Ammon's horn (tissue), 1 donor: ENCODE data around the gene CCT6A.
A peak's percentile ranks its signal among the peaks of the same experiment; 100 is the strongest.
"Not testable (repeated sequence)": the region's sequence is repeated elsewhere in the genome, so short reads cannot be mapped to it uniquely, and the experiment has no call there.

Experiments
- DNase-seq: peaks from one replicate; pipeline ENCODE4 v3.0.0-alpha.2; 2016; ENCODE audit warnings: low spot score

Gene CCT6A, protein sequence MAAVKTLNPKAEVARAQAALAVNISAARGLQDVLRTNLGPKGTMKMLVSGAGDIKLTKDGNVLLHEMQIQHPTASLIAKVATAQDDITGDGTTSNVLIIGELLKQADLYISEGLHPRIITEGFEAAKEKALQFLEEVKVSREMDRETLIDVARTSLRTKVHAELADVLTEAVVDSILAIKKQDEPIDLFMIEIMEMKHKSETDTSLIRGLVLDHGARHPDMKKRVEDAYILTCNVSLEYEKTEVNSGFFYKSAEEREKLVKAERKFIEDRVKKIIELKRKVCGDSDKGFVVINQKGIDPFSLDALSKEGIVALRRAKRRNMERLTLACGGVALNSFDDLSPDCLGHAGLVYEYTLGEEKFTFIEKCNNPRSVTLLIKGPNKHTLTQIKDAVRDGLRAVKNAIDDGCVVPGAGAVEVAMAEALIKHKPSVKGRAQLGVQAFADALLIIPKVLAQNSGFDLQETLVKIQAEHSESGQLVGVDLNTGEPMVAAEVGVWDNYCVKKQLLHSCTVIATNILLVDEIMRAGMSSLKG

DNA sequence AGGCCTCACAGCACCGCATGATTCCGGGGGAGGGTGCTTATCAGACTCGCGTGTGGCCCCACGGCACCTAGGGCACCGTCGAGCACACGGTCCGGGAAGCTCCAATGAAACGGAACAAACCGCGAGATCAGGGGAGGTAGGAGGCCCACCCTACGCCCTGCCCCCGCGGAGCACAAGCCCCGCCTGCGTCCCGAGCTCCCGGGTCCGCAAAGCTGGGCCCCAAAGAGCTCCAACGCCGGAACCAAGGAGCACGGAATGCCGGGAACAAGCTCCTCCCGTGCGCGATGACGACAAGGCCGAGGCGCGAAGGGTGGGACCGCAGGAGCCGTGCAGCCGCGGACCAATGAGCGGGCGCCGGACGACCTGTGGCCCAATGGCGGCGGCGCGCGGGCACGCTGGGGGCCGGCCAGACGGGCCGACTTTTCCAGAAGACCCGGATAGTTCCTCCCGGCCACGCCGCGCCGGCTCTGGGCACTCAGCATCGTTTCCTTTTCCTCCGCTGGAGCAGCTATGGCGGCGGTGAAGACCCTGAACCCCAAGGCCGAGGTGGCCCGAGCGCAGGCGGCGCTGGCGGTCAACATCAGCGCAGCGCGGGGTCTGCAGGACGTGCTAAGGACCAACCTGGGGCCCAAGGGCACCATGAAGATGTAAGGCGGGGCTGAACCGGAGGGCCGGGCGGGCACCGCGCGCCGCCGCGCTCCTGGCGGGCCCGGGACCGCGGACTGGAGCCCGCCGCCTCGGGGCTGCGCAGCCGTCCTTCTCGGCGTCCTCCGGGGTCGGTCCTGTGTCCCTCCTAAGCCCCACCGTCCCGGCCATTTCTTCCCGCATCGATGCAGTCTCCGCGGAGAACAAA, at the start of gene CCT6A, which contains the start of gene PSPH:
Gene CCT6A (plus strand): TSS at position 427 of the 853 bp plus-strand sequence. CDS start 84 bp downstream, at position 511.
Gene PSPH (minus strand): TSS at position 106 of the 853 bp plus-strand sequence. CDS start 30,232 bp downstream, outside the sequence.
- DNase-seq: peak; percentile 99

DNA sequence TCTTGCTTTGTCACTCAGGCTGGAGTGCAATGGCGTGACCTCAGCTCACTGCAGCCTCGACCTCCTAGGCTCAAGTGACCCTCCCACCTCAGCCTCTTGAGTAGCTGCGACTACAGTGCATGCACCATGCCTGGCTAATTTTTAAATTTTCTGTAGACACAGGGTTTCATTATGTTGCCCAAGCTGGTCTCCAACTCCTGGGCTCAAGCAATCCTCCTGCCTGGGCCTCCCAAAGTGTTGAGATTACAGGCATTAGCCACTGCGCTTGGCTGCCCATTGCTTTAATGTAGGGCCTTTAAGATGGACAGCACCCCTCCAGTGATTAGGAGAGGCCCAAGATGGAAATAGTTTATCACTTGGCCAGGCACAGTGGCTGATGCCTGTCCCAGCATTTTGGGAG, 47.8 kb upstream of the CCT6A start:
- DNase-seq: no peak

DNA sequence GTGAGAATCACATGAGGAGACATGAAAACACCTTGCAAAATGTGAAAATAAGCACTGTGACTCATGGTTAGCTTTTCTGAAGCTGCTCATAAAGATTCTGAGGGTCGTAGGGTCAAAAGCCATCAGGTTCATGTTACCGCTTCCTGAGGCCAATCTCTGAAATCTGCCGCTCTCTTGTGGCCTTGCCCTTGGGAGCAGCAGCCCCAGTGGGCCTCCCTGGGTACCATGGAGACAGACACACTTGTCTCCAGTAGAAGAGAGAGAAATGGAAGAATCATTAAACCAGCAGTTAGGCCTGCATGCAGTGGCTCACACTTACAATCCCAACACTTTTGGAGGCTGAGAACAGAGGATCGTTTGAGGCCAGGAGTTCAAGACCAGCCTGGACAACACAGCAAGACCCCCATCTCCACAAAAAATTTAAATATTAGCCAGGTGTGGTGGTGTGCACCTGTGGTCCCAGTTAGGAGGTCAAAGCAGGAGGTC, 44.4 kb upstream of the CCT6A start:
- DNase-seq: no peak

DNA sequence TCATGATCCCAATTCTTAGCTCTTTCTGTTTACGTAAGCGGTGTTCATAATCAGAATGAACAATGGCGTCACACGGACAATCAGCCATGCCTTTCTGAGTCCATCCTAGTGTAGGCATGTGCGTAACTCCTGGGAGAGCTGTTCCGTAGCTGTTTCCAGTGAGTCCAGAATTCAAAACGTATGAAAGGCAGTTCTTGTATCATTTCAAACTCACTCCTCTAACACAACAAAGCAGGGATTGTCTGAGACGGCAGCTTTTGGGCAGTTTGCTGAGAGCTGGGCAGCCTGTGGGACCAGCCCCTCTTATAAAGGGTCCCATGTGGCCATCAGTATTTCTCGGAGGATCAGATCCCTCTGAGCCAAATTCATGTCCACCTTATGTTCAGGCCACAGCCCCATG, 43.7 kb upstream of the CCT6A start:
- DNase-seq: peak; percentile 72

DNA sequence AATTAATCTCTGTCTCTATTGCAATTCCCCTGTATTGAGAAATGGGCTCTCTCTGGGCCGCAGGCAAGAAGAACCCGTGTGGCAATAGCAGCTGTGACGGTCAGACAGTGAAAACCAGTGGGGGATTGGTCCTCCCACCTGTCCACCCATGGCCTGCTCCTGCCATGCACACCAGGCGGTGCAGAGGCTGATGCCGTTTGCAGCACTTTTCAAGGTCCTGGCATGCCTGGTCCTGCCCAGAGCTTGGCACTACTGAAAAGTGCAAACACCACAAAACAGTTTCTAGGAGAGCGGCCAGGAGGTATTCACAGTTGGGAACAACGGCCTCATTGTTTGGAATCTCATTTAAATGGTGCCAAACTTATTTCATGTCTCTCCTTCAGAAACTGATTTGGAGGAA, 41.9 kb upstream of the CCT6A start:
- peak; percentile 82 for DNase-seq

DNA sequence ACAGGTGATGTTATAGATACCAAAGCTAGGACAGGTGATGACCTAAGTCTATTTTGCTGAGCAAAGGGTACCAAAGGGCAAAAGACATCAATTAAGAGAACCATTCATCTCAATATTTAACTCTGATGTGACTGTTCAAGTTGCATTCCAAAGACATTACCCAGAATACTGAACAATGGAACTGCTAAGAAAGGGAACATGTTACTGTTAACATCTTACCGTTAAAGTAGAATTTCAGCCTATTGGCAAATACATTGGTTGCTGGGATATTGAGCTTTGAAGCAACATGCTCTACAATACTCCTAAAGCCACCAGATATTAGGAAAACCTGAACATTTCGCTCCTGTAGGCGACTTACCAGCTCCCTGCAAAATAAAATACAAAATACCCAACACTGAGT, 34.5 kb upstream of the CCT6A start:
- DNase-seq: not testable (repeated sequence)

DNA sequence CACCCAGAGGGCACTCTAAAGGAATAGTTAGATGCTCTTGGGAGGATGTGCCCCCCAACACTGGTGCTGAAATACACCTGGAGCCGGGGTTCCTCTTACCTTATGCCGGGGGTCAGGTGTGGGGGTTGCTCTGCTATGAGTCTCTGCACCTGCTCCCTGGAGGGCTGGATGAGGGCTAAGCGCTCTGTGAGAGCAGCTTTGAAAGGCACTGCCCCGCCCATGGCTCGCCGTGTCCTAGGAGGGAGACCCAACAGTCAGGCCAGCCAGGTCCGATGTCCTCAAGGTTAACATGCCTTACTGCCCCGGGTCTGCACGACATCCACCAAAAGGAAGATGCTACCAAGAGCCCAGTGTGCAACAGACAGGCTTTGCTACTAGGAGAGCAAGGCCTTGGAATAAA, 32.1 kb upstream of the CCT6A start:
- no peak for DNase-seq

DNA sequence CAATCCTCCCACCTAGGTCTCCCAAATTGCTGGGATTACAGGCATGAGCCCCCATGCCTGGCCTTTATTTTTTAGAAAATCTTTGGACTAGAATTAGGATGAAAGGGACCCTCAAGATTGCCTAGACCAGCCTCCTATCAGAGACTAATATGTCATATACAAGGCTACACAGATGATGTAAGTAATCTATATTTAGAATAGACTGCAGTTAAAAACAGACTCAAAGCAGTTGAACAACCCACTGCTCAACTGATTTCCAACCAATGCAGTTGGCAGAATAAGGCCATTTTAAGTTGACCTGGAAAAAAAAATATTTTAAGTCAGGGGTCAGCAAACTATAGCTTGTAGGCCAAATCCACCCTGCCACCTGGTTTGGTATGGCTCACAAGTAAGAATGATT, 28.1 kb upstream of the CCT6A start:
- no peak for DNase-seq

DNA sequence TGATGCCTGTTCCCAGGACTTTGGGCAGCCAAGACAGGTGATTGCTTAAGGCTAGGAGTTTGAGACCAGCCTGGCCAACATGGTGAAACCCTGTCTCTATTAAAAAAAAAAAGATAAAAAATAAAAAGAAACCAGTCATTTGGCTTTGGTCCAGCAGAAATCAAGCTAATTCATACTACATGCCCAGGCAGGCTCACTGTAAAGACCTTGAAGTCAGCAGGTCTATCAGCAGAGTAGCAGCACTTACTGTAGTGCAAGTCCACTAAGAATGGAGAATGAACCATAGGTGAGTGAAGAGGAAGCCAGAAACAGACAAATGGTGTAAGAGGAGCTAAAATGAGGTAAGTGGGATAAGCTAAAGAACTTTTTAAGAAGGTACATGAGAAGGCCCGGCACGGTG, 25.0 kb upstream of the CCT6A start:
- no peak for DNase-seq

DNA sequence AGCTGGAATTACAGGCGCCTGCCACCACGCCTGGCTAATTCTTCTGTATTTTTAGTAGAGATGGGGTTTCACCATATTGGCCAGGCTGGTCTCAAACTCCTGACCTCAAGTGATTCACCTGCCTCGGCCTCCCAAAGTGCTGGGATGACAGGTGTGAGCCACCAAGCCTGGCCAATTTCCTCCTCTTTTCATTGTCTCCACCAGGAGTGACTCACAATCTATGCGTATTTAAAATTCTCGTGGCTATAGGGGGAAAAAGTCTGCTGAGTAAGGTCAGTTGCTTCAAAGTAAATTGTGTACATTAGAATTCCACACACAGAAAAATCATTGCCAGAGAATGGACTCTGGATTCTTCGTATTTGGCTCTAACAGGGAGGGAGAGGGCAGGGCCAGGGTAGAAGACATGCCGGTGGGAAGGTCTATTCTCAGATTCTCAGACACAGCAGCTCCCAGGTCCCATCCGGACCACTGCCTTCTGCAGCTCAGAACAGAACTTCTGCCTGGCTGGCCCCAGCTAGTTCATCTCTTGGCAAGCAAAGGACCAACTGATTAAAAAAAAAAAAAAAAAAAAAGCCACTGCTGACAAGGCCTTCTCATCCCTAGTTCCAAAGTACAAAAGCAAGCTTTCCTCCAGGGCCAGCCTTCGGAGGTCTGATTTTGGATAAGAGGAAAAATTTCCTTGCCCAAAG, 22.5 kb upstream of the CCT6A start:
- DNase-seq: no peak

DNA sequence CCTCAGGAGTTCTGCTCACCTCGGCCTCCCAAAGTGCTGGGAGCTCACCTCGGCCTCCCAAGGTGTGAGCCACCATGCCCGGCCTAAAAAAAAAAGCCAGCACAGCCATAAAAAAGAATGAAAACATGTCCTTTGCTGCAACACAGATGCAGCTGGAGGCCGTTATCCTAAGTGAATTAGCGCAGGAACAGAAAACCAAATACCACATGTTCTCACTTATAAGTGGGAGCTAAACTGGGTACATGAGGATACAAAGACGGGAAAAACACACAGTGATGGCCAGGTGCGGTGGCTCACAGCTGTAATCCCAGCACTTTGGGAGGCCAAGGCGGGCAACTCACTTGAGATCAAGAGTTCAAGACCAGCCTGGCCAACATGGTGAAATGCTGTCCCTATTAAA, 21.2 kb upstream of the CCT6A start:
- DNase-seq: no peak

DNA sequence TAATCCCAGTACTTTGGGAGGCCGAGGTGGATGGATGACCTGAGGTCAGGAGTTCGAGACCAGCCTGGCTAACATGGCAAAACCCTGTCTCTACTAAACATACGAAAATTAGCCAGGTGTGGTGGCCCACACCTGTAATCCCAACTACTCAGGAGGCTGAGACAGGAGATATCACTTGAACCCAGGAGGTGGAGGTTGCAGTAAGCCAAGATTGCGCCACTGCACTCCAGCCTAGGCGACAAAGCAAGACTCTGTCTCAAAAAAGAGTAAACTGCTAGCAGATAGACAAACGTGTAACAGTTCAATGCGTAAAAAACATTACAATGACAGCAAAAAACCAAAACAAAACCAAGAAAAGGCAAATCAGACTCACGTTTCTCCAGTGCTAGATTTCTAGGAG, 20.0 kb upstream of the CCT6A start:
- DNase-seq: not testable (repeated sequence)

DNA sequence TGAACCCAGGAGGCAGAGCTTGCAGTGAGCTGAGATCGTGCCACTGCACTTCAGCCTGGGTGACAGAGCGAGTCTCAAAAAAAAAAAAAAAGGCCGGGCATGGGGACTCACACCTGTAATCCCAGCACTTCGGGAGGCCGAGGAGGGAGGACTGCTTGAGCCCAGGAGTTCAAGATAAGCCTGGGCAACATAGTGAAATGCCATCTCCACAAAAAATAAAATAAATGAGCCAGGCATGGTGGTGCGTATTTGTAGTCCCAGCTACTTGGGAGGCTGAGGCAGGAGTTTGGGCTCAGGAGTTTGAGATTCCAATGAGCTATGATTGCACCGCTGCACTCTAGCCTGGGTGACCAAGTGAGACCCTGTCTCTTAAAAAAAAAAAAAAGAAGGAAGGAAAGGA, 19.0 kb upstream of the CCT6A start:
- not testable (repeated sequence) for DNase-seq

DNA sequence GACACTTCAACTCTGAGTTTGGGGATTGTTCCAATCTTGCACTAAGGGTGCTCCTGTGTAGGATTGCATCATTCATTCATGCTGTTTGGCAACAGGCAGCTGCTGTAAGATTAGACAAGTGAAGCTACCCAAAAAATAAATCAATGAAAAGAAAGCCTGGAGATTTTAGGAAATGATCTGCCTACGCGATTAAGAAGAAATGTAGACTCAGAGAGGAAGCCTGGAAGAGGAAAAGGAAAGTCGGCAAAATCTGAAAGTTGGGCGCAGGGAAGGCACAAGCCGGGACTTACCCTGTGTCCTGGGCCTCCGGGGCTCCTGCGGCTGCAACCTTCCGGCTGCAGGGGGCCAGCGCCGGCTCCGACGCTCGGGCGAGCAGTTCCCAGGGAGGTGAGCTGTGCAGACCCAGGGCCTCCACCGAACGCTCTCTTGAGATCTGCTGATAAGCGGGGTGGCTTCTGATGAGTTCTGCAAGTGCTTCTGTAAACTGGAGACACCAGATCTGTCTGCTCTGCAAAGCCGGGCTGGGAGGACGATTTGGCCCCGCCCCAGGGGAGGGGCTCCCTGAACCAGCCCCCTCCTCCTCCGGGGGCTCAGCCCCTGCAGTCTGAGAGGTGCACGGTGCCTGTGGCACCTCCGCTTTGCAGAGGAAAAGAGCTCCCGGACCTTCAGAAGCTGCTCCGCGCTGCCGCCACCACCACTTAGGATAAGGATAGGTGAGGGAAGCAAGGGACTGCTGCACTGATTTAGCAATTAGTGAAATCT, 17.7 kb upstream of the CCT6A start:
- peak; percentile 73 for DNase-seq

DNA sequence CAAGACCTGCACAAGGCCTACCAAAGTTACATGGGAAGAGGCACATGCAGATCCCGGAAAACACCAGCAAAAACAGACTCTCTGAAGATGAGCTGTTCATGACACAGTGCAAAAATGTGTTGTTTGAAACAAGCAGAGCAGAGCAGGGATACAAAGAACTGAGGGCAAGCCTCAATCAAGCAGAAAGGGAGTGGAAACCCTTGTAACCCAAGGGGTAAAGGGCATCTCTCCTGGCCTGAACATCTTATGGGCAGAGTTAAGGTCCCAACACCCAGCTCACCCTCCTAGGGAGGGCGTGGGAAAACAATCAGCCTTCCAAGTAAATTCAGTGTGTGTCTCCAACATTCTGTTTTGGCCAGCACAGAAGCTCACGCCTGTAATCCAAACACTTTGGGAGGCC, 10.8 kb upstream of the CCT6A start:
- DNase-seq: no peak

DNA sequence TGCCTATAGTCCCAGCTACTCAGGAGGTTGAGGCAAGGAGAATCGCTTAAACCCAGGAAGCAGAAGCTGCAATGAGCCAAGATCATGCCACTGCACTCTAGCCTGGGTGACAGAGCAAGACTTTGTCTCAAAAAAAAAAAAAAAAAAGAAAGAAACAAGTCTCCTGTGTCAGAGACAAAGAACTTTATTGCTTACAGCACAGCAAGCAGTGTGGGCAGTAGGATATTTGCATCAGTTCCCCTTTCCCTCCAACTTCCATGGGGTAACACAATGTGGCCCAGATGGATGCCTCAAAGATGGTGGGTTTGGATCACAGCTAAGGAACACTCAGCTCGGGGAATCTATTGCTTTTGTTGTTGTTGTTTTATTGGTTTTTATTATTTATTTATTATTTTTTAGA, 5.8 kb upstream of the CCT6A start:
- not testable (repeated sequence) for DNase-seq

DNA sequence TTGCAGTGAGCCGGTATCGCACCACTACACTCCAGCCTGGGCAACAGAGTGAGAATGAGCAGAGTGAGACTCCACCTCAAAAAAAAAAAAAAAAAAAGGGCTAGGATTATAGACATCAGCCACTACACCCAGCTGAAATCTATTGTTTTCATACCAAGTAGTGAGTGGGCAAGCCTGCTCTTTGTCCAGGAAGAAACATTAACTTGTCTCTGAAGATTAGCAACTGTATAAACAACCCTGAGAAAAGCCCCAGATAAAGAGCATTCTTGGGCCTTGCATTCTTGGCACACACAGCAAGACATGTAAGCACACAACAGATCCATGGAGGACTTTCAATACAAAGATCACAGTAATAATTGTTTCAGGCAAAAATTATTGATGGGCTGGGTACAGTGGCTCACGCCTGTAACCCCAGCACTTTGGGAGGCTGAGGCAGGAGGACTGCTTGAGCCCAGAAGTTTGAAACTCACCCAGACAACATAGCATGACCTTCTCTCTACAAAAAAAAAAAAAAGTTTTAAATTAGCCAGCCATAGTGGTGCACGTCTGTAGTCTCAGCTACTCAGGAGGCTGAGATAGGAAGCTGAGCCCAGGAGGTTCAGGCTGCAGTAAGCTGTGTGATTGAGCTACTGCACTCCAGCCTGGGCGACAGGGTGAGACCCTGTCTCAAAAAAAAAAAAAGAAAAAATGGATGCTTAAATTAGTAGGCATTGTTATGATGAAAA, 4.7 kb upstream of the CCT6A start:
- DNase-seq: no peak

DNA sequence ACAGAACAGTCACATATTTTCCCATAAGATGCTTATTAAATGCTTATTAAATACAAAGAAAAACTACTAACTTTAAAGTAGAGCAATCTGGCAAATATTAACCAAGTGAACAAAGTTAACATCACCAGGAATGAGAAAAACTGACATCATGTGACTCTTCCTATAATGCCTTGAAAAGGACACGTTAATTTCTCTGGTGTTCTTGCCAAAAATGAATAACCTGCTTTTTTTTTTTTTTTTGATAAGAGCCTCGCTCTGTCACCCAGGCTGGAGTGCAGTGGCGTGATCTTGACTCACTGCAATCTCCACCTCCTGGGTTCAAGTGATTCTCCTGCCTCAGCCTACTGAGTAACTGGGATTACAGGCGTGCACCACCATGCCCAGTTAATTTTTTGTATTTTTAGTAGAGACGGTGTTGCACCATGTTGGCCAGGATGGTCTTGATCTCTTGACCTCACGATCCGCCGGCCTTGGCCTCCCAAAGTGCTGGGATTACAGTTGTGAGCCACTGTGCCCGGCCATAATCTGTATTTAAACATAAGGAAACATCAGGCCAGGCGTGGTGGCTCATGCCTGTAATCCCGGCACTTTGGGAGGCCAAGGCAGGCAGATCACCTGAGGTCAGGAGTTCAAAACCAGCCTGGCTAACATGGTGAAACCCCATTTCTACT, 4.0 kb upstream of the CCT6A start:
- not testable (repeated sequence) for DNase-seq

DNA sequence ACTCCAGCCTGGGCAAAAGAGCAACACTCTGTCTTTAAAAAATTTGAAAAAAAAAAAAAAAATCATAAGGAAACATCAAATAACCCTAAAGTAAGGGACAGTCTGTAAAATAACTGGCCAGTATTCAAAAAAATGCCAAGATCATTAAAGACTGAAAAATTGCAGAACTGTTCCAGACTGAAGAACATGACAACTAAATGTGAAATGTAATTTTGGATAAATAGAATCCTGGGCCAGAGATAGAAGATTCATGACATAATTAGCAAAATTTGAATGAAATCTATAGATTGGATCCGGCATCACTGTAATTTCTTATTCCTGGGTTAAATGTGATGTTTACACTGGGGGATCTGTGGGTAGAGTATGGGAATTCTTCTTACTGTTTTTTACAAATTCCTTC, 3.3 kb upstream of the CCT6A start:
- no peak for DNase-seq

DNA sequence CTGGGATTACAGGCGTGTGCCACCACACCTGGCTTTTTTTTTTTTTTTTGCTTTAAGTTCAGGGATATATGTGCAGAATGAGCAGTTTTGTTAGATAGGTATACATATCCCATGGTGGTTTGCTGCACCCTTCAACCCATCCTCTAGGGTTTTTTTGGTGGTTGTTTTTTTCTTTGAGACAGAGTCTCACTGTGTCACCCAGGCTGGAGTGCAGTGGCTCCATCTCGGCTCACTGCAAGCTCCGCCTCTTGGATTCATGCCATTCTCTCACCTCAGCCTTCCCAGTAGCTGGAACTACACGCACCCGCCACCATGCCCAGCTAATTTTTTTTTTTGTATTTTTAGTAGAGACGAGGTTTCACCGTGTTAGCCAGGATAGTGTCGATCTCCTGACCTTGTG, 2.8 kb upstream of the CCT6A start:
- DNase-seq: not testable (repeated sequence)
